Testis (tissue), 2 donors: Measurements from ENCODE around the gene MYH9.

Experiments used
- POLR2A ChIP-seq: fragments of 450-650 bp; IDR thresholded peaks from one replicate; pipeline ENCODE4 v1.6.1; 2017; ENCODE audit warnings: antibody characterized with exemption, mild to moderate bottlenecking, moderate library complexity
- TF ChIP-seq, protein P1 (sequence below), 3 experiments: fragments of 450-650 bp in 2 of 3; fragments of 200-600 bp in 1 of 3; sonication (generic) in 1 of 3; IDR thresholded peaks; one replicate each; pipeline ENCODE4 v1.5.1; 2016 to 2019; ENCODE audit warnings: antibody characterized with exemption in 3 of 3, mild to moderate bottlenecking in 2 of 3, moderate library complexity in 1 of 3

DNA sequence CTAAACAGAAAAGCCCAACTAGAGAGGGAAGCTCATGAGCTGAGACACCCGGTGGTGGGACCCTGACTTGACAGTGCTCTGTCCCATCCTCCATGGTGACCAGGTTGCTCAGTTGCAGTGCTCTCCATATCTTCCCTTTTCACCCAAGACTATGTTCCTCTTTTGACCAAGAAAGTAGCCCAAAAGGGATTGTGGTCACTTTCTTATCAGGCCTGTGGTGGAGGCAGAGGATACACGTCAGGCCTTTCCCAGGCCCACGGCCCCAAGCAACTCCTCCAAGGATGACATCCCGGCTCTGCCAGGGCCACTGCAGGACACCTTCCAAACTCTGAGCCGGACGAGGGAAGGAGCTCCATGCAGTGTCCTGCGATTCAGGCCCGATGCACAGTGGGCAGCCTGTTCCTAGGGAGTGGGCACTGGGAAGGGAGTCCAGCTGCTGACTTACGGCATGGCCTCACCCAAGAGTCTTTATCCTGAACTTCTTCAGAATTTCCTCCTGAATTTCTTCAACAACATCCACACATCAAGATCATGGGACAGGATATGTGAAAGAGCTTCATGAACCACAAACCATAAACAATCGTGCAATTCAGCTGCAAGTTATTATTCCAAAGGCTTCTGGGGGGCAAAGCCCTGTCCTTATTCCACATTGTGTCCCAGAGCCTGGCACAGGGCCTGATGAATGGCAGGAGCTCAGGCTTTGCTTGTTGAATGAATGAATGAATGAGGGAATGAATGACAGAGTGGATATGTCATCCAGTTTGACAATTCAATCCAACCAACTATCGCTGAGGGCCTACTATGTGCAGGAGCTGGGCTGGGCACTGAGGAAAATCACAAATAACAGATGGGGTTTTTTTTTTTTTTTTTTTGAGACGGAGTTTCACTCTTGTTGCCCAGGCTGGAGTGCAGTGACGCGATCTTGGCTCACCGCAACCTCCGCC, 36.0 kb upstream of the MYH9 start:
- TF ChIP-seq, protein P1, sequence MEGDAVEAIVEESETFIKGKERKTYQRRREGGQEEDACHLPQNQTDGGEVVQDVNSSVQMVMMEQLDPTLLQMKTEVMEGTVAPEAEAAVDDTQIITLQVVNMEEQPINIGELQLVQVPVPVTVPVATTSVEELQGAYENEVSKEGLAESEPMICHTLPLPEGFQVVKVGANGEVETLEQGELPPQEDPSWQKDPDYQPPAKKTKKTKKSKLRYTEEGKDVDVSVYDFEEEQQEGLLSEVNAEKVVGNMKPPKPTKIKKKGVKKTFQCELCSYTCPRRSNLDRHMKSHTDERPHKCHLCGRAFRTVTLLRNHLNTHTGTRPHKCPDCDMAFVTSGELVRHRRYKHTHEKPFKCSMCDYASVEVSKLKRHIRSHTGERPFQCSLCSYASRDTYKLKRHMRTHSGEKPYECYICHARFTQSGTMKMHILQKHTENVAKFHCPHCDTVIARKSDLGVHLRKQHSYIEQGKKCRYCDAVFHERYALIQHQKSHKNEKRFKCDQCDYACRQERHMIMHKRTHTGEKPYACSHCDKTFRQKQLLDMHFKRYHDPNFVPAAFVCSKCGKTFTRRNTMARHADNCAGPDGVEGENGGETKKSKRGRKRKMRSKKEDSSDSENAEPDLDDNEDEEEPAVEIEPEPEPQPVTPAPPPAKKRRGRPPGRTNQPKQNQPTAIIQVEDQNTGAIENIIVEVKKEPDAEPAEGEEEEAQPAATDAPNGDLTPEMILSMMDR (IDR thresholded peaks at IDR 0.05) = no peak
- no peak for TF ChIP-seq POLR2A
